CMK (cell line): ENCODE results near the gene RSPH1.

Experiments used
- DNase-seq: peaks from one replicate; pipeline ENCODE4 v3.0.0-alpha.2; 2010; ENCODE audit warnings: low read depth

The RSPH1 gene

GRCh38 chr21:42426876-42427480, 69.0 kb downstream of the RSPH1 start:
- DNase-seq = no peak

- no peak for DNase-seq
These were observed 69.6 kb downstream of the RSPH1 start for GRCh38 chr21:42426424-42426823.

- DNase-seq = no peak
These were observed 70.4 kb downstream of the RSPH1 start for GRCh38 chr21:42425591-42425990.

GRCh38 chr21:42424914-42425541, 71.0 kb downstream of the RSPH1 start:
- DNase-seq = peak; percentile 56

DNA sequence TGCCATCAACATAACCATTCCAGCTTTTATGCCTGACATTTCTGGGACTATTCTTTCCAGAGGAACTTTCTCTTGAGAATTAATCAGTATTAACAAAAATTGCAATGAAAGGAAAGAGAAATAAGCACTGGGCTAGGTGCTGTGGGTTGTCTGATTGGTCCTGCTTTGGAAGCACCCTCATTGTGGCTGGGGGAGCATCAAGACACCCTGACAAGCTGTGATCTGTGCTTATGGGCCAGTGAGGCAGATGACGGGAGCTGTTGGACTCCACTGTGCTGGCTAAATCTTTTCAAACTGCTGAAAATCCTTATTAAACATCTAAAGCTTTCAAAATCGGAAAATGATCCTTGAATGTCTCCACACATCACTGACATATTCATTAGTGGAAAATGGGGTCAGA, 72.3 kb downstream of the RSPH1 start:
- no peak for DNase-seq

DNA sequence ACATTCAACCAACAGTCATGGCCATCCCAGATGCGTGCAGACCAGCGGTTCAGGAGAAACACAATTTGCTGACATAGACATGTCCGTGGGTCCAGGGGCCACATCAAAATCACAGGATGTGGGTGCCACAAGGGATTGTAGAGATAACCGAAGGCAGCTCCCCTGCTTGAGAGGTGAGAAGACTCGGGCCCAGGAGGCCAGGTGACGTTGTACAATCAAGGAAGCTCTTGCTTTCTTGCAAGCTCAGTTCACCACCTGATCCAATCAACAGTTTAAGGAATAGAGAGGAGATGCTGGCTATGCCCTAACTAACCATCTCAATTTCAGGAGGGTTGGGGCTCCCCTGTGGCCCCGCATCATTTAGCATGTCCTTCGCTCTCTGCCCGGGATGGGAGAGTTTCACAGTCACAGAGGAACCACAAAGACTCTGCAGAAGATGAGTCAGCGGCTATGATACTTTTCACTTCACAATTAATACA, 72.8 kb downstream of the RSPH1 start:
- DNase-seq = no peak
